ENCODE measurements around the gene PLXNB2.

Gene PLXNB2

DNA sequence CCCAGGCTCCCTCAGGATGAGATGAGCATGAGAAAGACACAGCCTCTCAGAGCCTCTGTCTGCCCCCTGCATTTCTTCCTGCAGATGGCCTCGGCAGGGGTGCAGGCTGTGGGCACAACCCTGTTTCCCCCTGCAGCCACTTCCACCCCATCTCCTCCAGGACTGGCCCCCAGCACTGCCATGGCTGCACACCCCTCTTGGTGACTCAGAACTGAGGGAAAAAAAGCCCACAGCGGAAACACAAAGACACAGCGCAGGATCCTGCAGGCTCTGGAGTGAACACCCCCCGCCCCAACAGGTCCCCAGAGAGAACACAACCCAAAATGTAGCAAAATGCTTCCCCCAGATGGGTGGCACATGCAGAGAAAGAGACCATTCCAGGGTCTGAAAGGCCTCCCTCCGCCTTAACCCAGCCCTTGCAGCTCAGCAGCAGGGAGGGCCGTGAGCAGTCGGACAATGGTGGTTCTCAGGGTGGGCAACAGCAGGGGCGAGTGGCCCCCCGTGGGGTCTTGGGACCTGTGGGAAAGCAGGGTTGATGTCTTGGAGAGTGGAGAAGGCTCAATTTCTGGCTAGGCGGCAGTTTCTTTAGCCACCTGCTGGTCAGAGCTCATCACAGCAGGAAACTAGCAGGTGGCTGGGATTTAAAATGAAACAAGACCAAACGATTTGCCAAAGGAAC lies 70.6 kb downstream of the PLXNB2 start:
- H3K9ac ChIP-seq (ENCODE audit: low read depth, low read length), result no peak overlapping the region
- peaks cover 3% of the 10 kb centered on the region; the same call in 1 of the 2 replicates for H3K9me3 ChIP-seq (ENCODE audit: control insufficient read depth, insufficient read depth, low read length)
- no peaks in the 10 kb centered on the region for H3K4me1 ChIP-seq (ENCODE audit: control insufficient read depth, insufficient read depth, low read length)
- H3K36me3 ChIP-seq (ENCODE audit: control insufficient read depth, insufficient read depth, low read length), result peaks cover 13% of the 10 kb centered on the region; the same call in 1 of the 2 replicates
- H3K27me3 ChIP-seq (ENCODE audit: control insufficient read depth, insufficient read depth, low read length), result no peaks in the 10 kb centered on the region
- no peak overlapping the region for H3K27ac ChIP-seq (ENCODE audit: low read depth, low read length)
- H3K4me3 ChIP-seq (ENCODE audit: low read depth, low read length), result no peak overlapping the region

DNA sequence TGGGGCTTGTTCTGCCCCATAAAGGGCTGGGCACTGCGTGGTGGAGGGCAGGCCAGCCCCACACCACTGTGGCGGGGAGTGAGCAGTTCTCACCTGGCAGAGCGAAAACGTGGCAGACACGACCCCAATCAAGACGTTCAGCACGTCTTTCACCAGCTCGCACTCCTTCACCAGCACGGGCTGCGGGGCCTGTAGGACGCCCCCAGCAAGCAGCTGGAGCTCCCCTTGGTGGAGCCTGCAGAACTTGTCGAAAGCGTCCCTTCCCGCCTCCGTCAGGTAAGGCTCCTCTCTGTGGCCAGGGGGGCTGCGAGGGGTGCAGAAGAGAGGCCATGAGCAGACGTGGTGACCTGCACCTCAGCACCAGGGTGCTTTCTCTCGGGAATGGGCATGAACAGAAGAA lies 74.2 kb downstream of the PLXNB2 start:
- Histone ChIP-seq H3K27ac (ENCODE audit: low read depth, low read length) (no peak overlapping the region), H3K4me3 (ENCODE audit: low read depth, low read length) (no peak overlapping the region), H3K9ac (ENCODE audit: low read depth, low read length) (no peak overlapping the region), H3K9me3 (ENCODE audit: control insufficient read depth, insufficient read depth, low read length) (peaks cover 3% of the 10 kb centered on the region; the same call in 1 of the 2 replicates), H3K4me1 (ENCODE audit: control insufficient read depth, insufficient read depth, low read length) (no peaks in the 10 kb centered on the region), H3K36me3 (ENCODE audit: control insufficient read depth, insufficient read depth, low read length) (peaks cover 7% of the 10 kb centered on the region; the same call in 1 of the 2 replicates), H3K27me3 (ENCODE audit: control insufficient read depth, insufficient read depth, low read length) (no peaks in the 10 kb centered on the region)

DNA sequence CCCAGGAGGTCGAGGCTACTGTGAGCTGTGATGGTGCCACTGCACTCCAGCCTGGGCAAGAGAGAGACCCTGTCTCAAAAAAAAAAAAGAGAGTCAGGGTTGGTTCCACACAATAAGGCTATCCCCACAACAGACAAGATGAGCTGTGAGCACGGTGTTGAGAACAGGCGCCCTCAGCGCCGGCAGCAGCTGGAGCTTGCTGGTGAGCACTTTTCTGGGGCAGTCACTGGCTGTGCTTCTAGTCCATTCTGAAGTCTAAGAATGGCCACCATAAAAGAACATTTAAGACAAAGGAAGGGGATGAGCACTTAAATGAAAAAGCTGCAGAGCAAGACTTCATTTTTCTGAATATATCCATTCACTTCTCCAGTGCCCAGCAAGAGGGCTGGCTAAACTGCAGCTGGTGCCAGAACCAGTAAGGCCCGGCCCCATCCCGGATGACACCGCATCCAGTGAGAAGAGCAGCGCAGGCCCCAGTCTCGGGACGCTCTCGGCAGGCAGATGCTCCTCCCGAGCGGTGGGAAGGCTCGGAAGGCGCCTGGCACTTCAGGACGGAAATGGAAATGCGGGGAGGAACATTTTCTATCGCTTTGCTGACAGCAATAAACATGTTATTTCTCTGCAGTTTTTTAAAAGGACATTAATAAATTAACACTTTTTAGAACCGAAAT lies 74.8 kb downstream of the PLXNB2 start:
- Histone ChIP-seq H3K36me3 (ENCODE audit: control insufficient read depth, insufficient read depth, low read length) (peaks cover 7% of the 10 kb centered on the region; the same call in 1 of the 2 replicates), H3K9ac (ENCODE audit: low read depth, low read length) (no peak overlapping the region), H3K27ac (ENCODE audit: low read depth, low read length) (no peak overlapping the region), H3K4me1 (ENCODE audit: control insufficient read depth, insufficient read depth, low read length) (no peaks in the 10 kb centered on the region), H3K27me3 (ENCODE audit: control insufficient read depth, insufficient read depth, low read length) (no peaks in the 10 kb centered on the region), H3K4me3 (ENCODE audit: low read depth, low read length) (no peak overlapping the region), H3K9me3 (ENCODE audit: control insufficient read depth, insufficient read depth, low read length) (peaks cover 3% of the 10 kb centered on the region; the same call in 1 of the 2 replicates)

DNA sequence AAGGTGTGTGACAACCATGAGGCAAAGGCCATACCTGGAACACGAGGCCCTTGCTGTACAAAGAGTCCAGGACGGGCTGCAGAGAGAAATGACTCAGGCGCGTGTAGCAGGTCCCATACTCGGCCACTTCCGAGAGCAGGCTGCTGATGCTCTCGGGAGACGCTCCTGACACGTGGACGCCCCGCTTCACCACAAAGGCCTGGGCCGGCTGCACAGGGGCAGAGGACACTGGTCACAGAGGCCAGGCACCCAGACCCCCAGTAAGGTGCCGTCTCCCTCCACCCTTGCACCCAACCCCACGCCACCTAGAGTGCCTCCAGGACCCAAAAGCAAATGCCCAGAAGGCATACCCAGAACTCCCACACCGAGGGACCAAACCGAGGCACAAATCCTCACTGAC lies 78.1 kb downstream of the PLXNB2 start:
- Histone ChIP-seq H3K27ac (ENCODE audit: low read depth, low read length) (no peak overlapping the region), H3K27me3 (ENCODE audit: control insufficient read depth, insufficient read depth, low read length) (no peaks in the 10 kb centered on the region), H3K4me1 (ENCODE audit: control insufficient read depth, insufficient read depth, low read length) (no peaks in the 10 kb centered on the region), H3K36me3 (ENCODE audit: control insufficient read depth, insufficient read depth, low read length) (peaks cover 17% of the 10 kb centered on the region), H3K4me3 (ENCODE audit: low read depth, low read length) (no peak overlapping the region), H3K9ac (ENCODE audit: low read depth, low read length) (no peak overlapping the region), H3K9me3 (ENCODE audit: control insufficient read depth, insufficient read depth, low read length) (no peaks in the 10 kb centered on the region)

DNA sequence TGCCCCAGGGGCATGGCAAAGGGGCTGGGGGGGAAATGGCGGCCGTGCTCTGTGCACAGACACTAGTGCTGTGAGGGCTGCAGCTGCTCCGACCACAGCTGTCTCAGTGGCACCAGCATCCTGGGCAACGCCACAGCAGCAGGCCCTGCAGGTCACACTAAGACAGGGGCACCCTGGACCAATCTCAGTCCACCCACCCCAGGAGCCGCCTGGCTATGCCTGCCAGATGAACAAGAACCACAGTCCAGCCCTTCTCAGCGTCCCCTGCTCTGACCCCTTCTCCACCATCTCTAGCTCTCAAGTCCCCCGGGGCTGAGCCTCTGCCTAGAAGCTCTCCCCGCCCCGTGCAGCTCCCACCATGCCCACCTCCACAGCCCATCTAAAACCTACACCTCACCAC lies 79.1 kb downstream of the PLXNB2 start:
- peaks cover 25% of the 10 kb centered on the region for H3K36me3 ChIP-seq (ENCODE audit: control insufficient read depth, insufficient read depth, low read length)
- no peaks in the 10 kb centered on the region for H3K4me1 ChIP-seq (ENCODE audit: control insufficient read depth, insufficient read depth, low read length)
- H3K27ac ChIP-seq (ENCODE audit: low read depth, low read length), result no peak overlapping the region
- H3K4me3 ChIP-seq (ENCODE audit: low read depth, low read length), result no peak overlapping the region
- H3K27me3 ChIP-seq (ENCODE audit: control insufficient read depth, insufficient read depth, low read length), result no peaks in the 10 kb centered on the region
- H3K9ac ChIP-seq (ENCODE audit: low read depth, low read length), result no peak overlapping the region
- H3K9me3 ChIP-seq (ENCODE audit: control insufficient read depth, insufficient read depth, low read length), result no peaks in the 10 kb centered on the region

DNA sequence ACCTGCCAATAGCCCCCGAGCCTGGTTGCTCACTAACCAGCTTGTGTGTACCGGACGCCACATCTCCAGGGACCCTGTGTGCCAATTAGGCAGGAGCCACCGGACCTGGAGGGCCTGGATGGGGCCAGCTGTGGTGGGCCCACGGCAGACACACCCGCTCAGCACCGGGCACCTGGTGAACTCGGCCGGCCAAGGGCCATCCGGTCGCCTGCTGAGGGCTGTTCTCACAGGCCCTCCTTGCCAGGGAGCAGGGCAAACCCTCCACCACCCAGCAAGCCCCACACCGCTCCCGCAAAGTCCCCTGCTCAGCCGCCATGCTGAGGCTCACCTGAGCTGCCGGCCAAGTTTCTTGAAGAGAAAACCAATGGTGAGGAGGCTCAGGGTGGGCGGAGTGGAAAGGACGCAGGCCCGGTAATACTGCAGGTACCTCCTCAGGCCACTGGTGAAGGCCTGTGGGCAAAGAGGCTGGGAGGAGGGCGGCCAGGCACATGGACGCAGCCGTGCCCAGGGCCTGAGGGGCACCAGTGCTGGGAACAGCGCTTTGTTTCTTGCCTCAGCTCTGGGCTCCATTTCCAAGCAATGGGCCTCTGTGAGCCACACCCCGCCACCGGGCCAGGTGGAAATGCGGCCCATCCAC lies 79.7 kb downstream of the PLXNB2 start:
- H3K9me3 ChIP-seq (ENCODE audit: control insufficient read depth, insufficient read depth, low read length), result no peaks in the 10 kb centered on the region
- no peak overlapping the region for H3K9ac ChIP-seq (ENCODE audit: low read depth, low read length)
- no peaks in the 10 kb centered on the region for H3K4me1 ChIP-seq (ENCODE audit: control insufficient read depth, insufficient read depth, low read length)
- peaks cover 32% of the 10 kb centered on the region for H3K36me3 ChIP-seq (ENCODE audit: control insufficient read depth, insufficient read depth, low read length)
- H3K4me3 ChIP-seq (ENCODE audit: low read depth, low read length), result no peak overlapping the region
- H3K27me3 ChIP-seq (ENCODE audit: control insufficient read depth, insufficient read depth, low read length), result no peaks in the 10 kb centered on the region
- H3K27ac ChIP-seq (ENCODE audit: low read depth, low read length), result no peak overlapping the region

DNA sequence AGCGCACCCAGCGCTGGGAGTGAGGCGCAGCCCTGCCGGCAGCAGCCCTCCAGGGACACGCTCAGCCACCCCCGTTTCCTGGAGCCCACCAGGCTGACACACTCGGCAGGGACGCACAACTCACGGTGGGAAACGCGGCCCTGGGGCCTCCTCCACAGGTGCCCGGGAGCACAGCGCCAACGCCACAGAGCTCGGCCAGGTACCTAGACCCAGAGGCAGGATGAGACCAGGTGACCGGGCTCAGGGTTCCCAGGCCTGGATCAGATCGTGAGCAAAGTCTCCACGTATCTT lies 80.6 kb downstream of the PLXNB2 start:
- Histone ChIP-seq H3K36me3 (ENCODE audit: control insufficient read depth, insufficient read depth, low read length) (peaks cover 40% of the 10 kb centered on the region), H3K4me1 (ENCODE audit: control insufficient read depth, insufficient read depth, low read length) (no peaks in the 10 kb centered on the region), H3K9ac (ENCODE audit: low read depth, low read length) (no peak overlapping the region), H3K27ac (ENCODE audit: low read depth, low read length) (no peak overlapping the region), H3K27me3 (ENCODE audit: control insufficient read depth, insufficient read depth, low read length) (no peaks in the 10 kb centered on the region), H3K9me3 (ENCODE audit: control insufficient read depth, insufficient read depth, low read length) (no peaks in the 10 kb centered on the region), H3K4me3 (ENCODE audit: low read depth, low read length) (no peak overlapping the region)

DNA sequence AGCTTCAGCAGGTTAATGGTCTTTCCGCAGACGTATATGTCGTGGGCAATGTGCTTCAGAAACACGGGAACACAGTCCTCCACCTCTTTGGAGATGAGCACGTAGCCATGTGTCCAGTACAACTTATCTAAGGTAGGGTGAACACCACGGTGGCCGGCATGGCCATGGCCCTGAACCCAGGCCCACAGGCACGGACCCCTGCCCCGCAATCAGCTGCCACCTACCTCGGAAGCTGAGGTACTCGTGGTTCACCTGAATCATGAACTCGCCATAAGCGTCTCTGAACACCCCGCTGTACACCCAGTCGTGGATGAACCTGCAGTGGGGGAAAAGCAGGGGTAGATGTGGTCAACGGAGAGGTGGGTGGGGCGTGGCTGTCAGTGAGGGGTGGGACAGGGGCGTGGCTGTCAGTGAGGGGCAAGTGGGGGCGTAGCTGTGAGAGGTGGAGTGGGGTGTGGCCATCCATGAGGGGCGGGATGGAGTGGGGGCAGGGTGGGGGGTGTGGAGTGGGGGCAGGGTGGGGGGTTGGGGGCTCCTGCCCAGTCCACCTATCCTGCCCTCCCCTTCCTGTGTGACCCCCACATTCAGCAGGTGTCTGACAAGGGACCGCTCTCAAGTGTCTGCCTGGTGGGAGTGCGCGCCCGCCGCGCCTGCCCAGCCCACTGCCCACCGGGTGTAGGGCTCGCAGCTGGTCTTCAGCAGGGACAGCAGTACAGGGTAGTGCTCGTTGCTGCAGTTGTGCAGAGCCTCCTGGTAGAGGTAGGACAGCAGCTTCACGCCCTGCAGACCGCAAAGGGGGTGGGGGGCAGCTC lies 81.2 kb downstream of the PLXNB2 start:
- H3K27me3 ChIP-seq (ENCODE audit: control insufficient read depth, insufficient read depth, low read length), result no peaks in the 10 kb centered on the region
- H3K4me1 ChIP-seq (ENCODE audit: control insufficient read depth, insufficient read depth, low read length), result no peaks in the 10 kb centered on the region
- no peak overlapping the region for H3K4me3 ChIP-seq (ENCODE audit: low read depth, low read length)
- H3K27ac ChIP-seq (ENCODE audit: low read depth, low read length), result no peak overlapping the region
- H3K9me3 ChIP-seq (ENCODE audit: control insufficient read depth, insufficient read depth, low read length), result no peaks in the 10 kb centered on the region
- no peak overlapping the region for H3K9ac ChIP-seq (ENCODE audit: low read depth, low read length)
- H3K36me3 ChIP-seq (ENCODE audit: control insufficient read depth, insufficient read depth, low read length), result peaks cover 46% of the 10 kb centered on the region

DNA sequence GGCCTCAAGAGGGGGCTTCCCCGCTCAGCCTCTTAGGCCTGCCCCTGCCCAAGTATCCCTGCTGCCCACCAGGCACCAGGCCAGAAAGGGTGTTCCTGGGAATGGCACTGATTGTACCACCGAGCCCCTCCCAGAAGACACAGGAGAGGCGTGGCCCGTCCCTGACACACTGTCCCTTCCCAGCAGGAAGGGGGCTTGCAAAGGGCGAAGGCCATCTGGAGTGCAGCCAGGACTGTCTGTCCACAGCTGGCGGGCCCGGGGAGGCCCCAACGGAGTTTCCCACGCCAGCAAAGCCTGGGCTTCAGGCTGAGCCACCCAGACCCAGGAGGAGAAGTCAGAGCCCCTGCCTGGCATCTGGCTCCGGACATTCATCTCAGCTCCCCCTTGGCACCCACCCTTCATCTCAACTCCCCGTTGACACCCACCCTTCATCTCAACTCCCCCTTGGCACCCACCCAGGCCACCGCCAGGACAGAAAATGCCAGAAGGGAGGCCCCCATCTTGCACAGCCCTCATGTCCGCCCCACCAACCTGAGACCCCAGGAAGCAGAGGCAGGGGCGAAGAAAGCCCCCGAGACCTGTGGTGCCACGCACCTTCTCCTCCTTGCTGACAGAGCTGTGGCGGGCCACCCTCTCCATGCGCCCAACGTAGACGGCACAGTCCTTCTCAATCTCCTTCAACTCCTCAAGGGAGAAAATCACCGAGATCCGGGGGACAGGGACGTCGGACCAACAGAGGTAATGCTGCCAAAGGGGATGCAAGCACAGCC lies 82.1 kb downstream of the PLXNB2 start:
- Histone ChIP-seq H3K27ac (ENCODE audit: low read depth, low read length) (no peak overlapping the region), H3K9me3 (ENCODE audit: control insufficient read depth, insufficient read depth, low read length) (no peaks in the 10 kb centered on the region), H3K9ac (ENCODE audit: low read depth, low read length) (no peak overlapping the region), H3K27me3 (ENCODE audit: control insufficient read depth, insufficient read depth, low read length) (no peaks in the 10 kb centered on the region), H3K4me3 (ENCODE audit: low read depth, low read length) (no peak overlapping the region), H3K36me3 (ENCODE audit: control insufficient read depth, insufficient read depth, low read length) (peaks cover 54% of the 10 kb centered on the region), H3K4me1 (ENCODE audit: control insufficient read depth, insufficient read depth, low read length) (no peaks in the 10 kb centered on the region)

Data from HUES48 (cell line).